H9 (cell line): ENCODE measurements around the gene VPS4A. TPM values are rescaled to one million over a fixed set of nuclear protein-coding genes. Genes with fewer than 3 reads are reported as not detected.

Experiments
- DNase-seq: peaks from one replicate; pipeline ENCODE4 v3.0.0-alpha.2; 2017
- H2AFZ ChIP-seq: one replicate; pipeline ENCODE4 v1.6.1; 2013; ENCODE audit warnings: mild to moderate bottlenecking, low read length, control low read depth, moderate library complexity
- H2AK5ac ChIP-seq: 2 replicates; pipeline ENCODE4 v1.6.1; 2013; ENCODE audit warnings: low read length, control low read depth, mixed read lengths; ENCODE audit not compliant: insufficient read length
- H2BK120ac ChIP-seq: one replicate; pipeline ENCODE4 v1.6.1; 2013; ENCODE audit warnings: low read depth, mild to moderate bottlenecking, low read length, control low read depth, inconsistent platforms; ENCODE audit not compliant: poor library complexity, severe bottlenecking
- H2BK12ac ChIP-seq: 2 replicates; pipeline ENCODE4 v1.6.1; 2013; ENCODE audit warnings: low read length, control low read depth, mixed read lengths, low read depth; ENCODE audit not compliant: insufficient read length
- H2BK15ac ChIP-seq: 2 replicates; pipeline ENCODE4 v1.6.1; 2013; ENCODE audit warnings: low read depth, low read length, control low read depth
- H2BK20ac ChIP-seq: one replicate; pipeline ENCODE4 v1.6.1; 2013; ENCODE audit warnings: low read depth, mild to moderate bottlenecking, low read length, control low read depth, inconsistent platforms; ENCODE audit not compliant: poor library complexity, severe bottlenecking
- H2BK5ac ChIP-seq: 2 replicates; pipeline ENCODE4 v1.6.1; 2013; ENCODE audit warnings: low read length, control low read depth, mixed read lengths; ENCODE audit not compliant: insufficient read length
- H3K14ac ChIP-seq: 2 replicates; pipeline ENCODE4 v1.6.1; 2013; ENCODE audit warnings: low read length, control low read depth; ENCODE audit not compliant: insufficient read depth
- H3K18ac ChIP-seq: 2 replicates; pipeline ENCODE4 v1.6.1; 2013; ENCODE audit warnings: low read depth, mild to moderate bottlenecking, mixed read lengths, low read length, control low read depth; ENCODE audit not compliant: insufficient read length
- H3K23ac ChIP-seq: 2 replicates; pipeline ENCODE4 v1.6.1; 2013; ENCODE audit warnings: low read length, control low read depth, mixed read lengths, low read depth; ENCODE audit not compliant: insufficient read length
- H3K23me2 ChIP-seq: 2 replicates; pipeline ENCODE4 v1.6.1; 2013; ENCODE audit warnings: low read depth, mild to moderate bottlenecking, mixed read lengths, low read length, control low read depth; ENCODE audit not compliant: insufficient read length, poor library complexity, severe bottlenecking
- H3K27ac ChIP-seq: 2 replicates; pipeline ENCODE4 v1.5.1; 2013; ENCODE audit warnings: low read length, control low read depth, mixed read lengths, low read depth; ENCODE audit not compliant: insufficient read length
- H3K27me3 ChIP-seq: 2 replicates; pipeline ENCODE4 v1.6.1; 2013; ENCODE audit warnings: low read length, control low read depth, inconsistent platforms; ENCODE audit not compliant: insufficient read depth
- H3K4ac ChIP-seq: 2 replicates; pipeline ENCODE4 v1.6.1; 2013; ENCODE audit warnings: low read depth, mild to moderate bottlenecking, control low read depth, inconsistent platforms, low read length, moderate library complexity
- H3K4me1 ChIP-seq: 2 replicates; pipeline ENCODE4 v1.6.1; 2013; ENCODE audit warnings: low read length, control low read depth, inconsistent platforms; ENCODE audit not compliant: insufficient read depth
- H3K4me2 ChIP-seq: 2 replicates; pipeline ENCODE4 v1.6.1; 2013; ENCODE audit warnings: low read length, control low read depth, mixed read lengths; ENCODE audit not compliant: insufficient read length, insufficient read depth
- H3K56ac ChIP-seq: 2 replicates; pipeline ENCODE4 v1.6.1; 2013; ENCODE audit warnings: low read depth, mild to moderate bottlenecking, mixed read lengths, low read length, control low read depth; ENCODE audit not compliant: insufficient read length
- H3K79me1 ChIP-seq: 2 replicates; pipeline ENCODE4 v1.6.1; 2013; ENCODE audit warnings: low read depth, mild to moderate bottlenecking, moderate library complexity, low read length, control low read depth, inconsistent platforms; ENCODE audit not compliant: insufficient read depth, poor library complexity, severe bottlenecking
- H3K79me2 ChIP-seq: 2 replicates; pipeline ENCODE4 v1.6.1; 2013; ENCODE audit warnings: low read length, control low read depth, inconsistent platforms; ENCODE audit not compliant: insufficient read depth
- H3K9ac ChIP-seq: 2 replicates; pipeline ENCODE4 v1.6.1; 2013; ENCODE audit warnings: low read length, control low read depth, mixed read lengths; ENCODE audit not compliant: insufficient read length; ENCODE audit errors: extremely low read depth
- H3K9me3 ChIP-seq: one replicate; pipeline ENCODE4 v1.6.1; 2013; ENCODE audit warnings: low read depth, low read length, inconsistent platforms; ENCODE audit not compliant: control insufficient read depth
- H3T11ph ChIP-seq: one replicate; pipeline ENCODE4 v1.6.1; 2013; ENCODE audit warnings: mild to moderate bottlenecking, low read length, control low read depth, inconsistent platforms
- H4K20me1 ChIP-seq: one replicate; pipeline ENCODE4 v1.6.1; 2013; ENCODE audit not compliant: control insufficient read depth, insufficient read length, insufficient read depth
- H4K5ac ChIP-seq: 2 replicates; pipeline ENCODE4 v1.6.1; 2013; ENCODE audit warnings: low read depth, mild to moderate bottlenecking, mixed read lengths, low read length, control low read depth; ENCODE audit not compliant: insufficient read length
- H4K8ac ChIP-seq: replicated peaks from 2 replicates; pipeline ENCODE4 v1.6.1; 2013; ENCODE audit warnings: low read length, control low read depth, mixed read lengths, low read depth; ENCODE audit not compliant: insufficient read length
- H4K91ac ChIP-seq: 2 replicates; pipeline ENCODE4 v1.6.1; 2013; ENCODE audit warnings: low read depth, mild to moderate bottlenecking, moderate library complexity, mixed read lengths, low read length, control low read depth; ENCODE audit not compliant: insufficient read length
- H3K27ac Mint-ChIP-seq, 3 experiments: 2 replicates in 2 of 3; 3 replicates in 1 of 3; pipeline ENCODE4 v1.8.0; 2020 to 2021; ENCODE audit warnings: mixed read lengths in 3 of 3, mild to moderate bottlenecking in 1 of 3, moderate library complexity in 1 of 3
- H3K27me3 Mint-ChIP-seq: 2 replicates; pipeline ENCODE4 v1.8.0; 2021; ENCODE audit warnings: low read depth, mild to moderate bottlenecking, moderate library complexity, mixed read lengths
- H3K36me3 Mint-ChIP-seq, 3 experiments: 2 replicates in 2 of 3; 3 replicates in 1 of 3; pipeline ENCODE4 v1.8.0; 2020 to 2021; ENCODE audit warnings: low read depth in 3 of 3, mixed read lengths in 3 of 3; ENCODE audit not compliant: insufficient read depth in 1 of 3
- H3K4me1 Mint-ChIP-seq, 2 experiments: 2 replicates each; pipeline ENCODE4 v1.8.0; 2020; ENCODE audit warnings: mixed read lengths in 2 of 2
- H3K4me3 Mint-ChIP-seq, 2 experiments: 2 replicates in 1 of 2; 3 replicates in 1 of 2; pipeline ENCODE4 v1.8.0; 2020 to 2021; ENCODE audit warnings: mild to moderate bottlenecking in 2 of 2, mixed read lengths in 2 of 2, moderate library complexity in 1 of 2
- H3K9me3 Mint-ChIP-seq, 2 experiments: 2 replicates in 1 of 2; 3 replicates in 1 of 2; pipeline ENCODE4 v1.8.0; 2020; ENCODE audit warnings: mild to moderate bottlenecking in 2 of 2, mixed read lengths in 2 of 2, moderate library complexity in 1 of 2
- CTCF ChIP-seq: fragments of 200-600 bp; sonication (generic); conservative IDR thresholded peaks from 3 replicates; pipeline ENCODE4 v1.8.0; 2021; ENCODE audit warnings: antibody characterized with exemption, mild to moderate bottlenecking
- WGBS: extraction: QIAGEN DNeasy Blood & Tissue Kit; methylation state at CpG from one replicate; pipeline ENCODE4 v1.1.7; 2013; ENCODE audit warnings: missing lambda C conversion rate, low lambda C conversion rate, mixed read lengths; ENCODE audit not compliant: insufficient read length; ENCODE audit errors: extremely low coverage; 5-methylcytosine and 5-hydroxymethylcytosine counted together
- total RNA-seq: library from RNA; stranded (reverse); gene quantifications from 2 replicates; pipeline ENCODE4 v1.2.1, GENCODE V29; 2021

VPS4A gene
- total RNA-seq, 1 experiment from 2014 or later = 27.1 TPM

- Histone ChIP-seq H4K20me1 (no peaks in the 10 kb centered on the region), H2AFZ (no peak overlapping the region), H3K27ac (no peak overlapping the region), H3T11ph (no peak overlapping the region), H3K4me2 (no peak overlapping the region), H3K56ac (no peak overlapping the region), H3K23ac (no peak overlapping the region), H2BK5ac (no peak overlapping the region), H2AK5ac (no peak overlapping the region), H3K79me2 (peaks cover 3% of the 10 kb centered on the region; the same call in 1 of the 2 replicates), H3K79me1 (peaks cover 7% of the 10 kb centered on the region), H3K14ac (no peak overlapping the region), H4K91ac (no peak overlapping the region), H3K23me2 (peaks cover 6% of the 10 kb centered on the region), H2BK120ac (no peak overlapping the region), H3K18ac (no peak overlapping the region), H3K9me3 (no peaks in the 10 kb centered on the region), H4K8ac (no peak overlapping the region), H3K27me3 (no peaks in the 10 kb centered on the region), H2BK20ac (no peak overlapping the region), H3K4ac (no peak overlapping the region), H4K5ac (no peak overlapping the region), H2BK15ac (no peak overlapping the region), H2BK12ac (no peak overlapping the region), H3K4me1 (peaks cover 2% of the 10 kb centered on the region; the same call in 1 of the 2 replicates), H3K9ac (no peak overlapping the region)
- no peak for TF ChIP-seq CTCF
- H3K4me3 Mint-ChIP-seq = no peak overlapping the region
- H3K36me3 Mint-ChIP-seq = peaks cover 32 to 67% (median 55%) of the 10 kb centered on the region in 3 experiments; a peak in 6 of 7 replicates
- DNase-seq = no peak
- WGBS = no CpG with 5 or more reads among the region's 30 CpGs
- H3K4me1 Mint-ChIP-seq = peaks cover 6 to 7% of the 10 kb centered on the region in 2 experiments
- H3K27me3 Mint-ChIP-seq = no peaks in the 10 kb centered on the region; the same call in 1 of the 2 replicates
- H3K27ac Mint-ChIP-seq = no peak overlapping the region
- H3K9me3 Mint-ChIP-seq = no peaks in the 10 kb centered on the region; a peak in 2 of 5 replicates
These were observed 4.5 kb downstream of the VPS4A start for GRCh38 chr16:69315486-69316311.
